AG08396 (cell line): ENCODE results near the gene PMVK.

Source experiments
- DNase-seq: peaks from one replicate; pipeline ENCODE4 v3.0.0; 2012; ENCODE audit warnings: low spot score, mixed read lengths

PMVK gene

GRCh38 chr1:154877370-154877974 lies 59.0 kb downstream of the PMVK start:
- DNase-seq: no peak

- DNase-seq: no peak
Observed at GRCh38 chr1:154876842-154877369, 59.6 kb downstream of the PMVK start.
